ENCODE results near the gene RFPL2. TPM values are rescaled to one million over a fixed set of nuclear protein-coding genes. Genes with fewer than 3 reads are reported as not detected.

Gene RFPL2
- total and polyA plus RNA-seq, 7 donors: not detected

DNA sequence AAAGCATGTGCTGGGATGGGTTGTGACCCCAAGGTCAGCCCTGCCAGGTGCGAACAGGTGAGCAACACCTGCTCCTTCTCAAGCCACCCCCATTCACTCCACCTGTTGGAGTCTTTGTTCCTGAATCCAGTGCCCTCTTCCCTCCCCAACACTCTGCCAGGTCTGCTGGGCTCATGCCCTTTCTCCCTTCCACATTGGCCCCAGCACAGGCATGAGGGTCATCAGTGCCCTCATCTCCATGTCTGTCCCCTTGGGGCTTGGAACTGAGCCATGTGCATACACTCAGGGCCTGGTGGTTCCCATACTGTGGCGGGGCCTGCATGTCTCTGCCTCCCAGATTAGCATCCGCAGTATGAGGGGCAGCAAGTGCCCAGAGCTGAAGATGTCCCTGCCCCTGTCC lies 19.1 kb downstream of the RFPL2 start:
- H3K27ac ChIP-seq: no peak overlapping the region
- no peaks in the 10 kb centered on the region for H3K36me3 ChIP-seq
- no peaks in the 10 kb centered on the region for H3K4me1 ChIP-seq
- TF ChIP-seq POLR2A (IDR thresholded peaks at IDR 0.05) (no peak), POLR2AphosphoS5 (IDR thresholded peaks at IDR 0.05) (no peak), EP300 (IDR thresholded peaks at IDR 0.05) (no peak)
- TF ChIP-seq, protein P1, sequence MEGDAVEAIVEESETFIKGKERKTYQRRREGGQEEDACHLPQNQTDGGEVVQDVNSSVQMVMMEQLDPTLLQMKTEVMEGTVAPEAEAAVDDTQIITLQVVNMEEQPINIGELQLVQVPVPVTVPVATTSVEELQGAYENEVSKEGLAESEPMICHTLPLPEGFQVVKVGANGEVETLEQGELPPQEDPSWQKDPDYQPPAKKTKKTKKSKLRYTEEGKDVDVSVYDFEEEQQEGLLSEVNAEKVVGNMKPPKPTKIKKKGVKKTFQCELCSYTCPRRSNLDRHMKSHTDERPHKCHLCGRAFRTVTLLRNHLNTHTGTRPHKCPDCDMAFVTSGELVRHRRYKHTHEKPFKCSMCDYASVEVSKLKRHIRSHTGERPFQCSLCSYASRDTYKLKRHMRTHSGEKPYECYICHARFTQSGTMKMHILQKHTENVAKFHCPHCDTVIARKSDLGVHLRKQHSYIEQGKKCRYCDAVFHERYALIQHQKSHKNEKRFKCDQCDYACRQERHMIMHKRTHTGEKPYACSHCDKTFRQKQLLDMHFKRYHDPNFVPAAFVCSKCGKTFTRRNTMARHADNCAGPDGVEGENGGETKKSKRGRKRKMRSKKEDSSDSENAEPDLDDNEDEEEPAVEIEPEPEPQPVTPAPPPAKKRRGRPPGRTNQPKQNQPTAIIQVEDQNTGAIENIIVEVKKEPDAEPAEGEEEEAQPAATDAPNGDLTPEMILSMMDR (IDR thresholded peaks at IDR 0.05): no peak
- WGBS, 2 donors: 74 to 91% methylated on average over 3 of the region's 3 CpGs
- no peak for DNase-seq
- H3K9me3 ChIP-seq: no peaks in the 10 kb centered on the region
- no peak overlapping the region for H3K4me3 ChIP-seq
- no peaks in the 10 kb centered on the region for H3K27me3 ChIP-seq
- intact Hi-C loops (cut with DNase I): no loop called here

DNA sequence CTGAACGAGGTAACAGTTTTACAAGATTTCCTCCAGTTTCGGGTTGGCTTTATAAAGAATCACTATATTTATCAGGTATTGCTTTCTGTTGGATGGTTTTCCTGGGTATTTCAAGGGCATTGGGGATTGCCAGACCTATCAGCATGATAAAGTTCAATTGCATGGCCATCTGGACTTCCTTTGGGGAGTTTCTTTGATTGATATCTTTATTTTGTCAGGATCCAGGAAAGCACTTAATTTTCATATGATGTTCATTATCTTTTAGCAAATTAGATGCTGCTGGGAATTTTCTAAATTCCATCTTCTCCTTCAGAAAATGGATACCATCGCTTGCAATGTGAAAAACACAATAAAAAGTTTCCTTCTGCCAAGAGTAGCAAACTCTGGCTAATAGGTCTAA lies 21.2 kb downstream of the RFPL2 start:
- intact Hi-C loops (cut with DNase I): no loop called here
- no peak for DNase-seq
- Histone ChIP-seq H3K4me3 (no peak overlapping the region), H3K4me1 (no peaks in the 10 kb centered on the region), H3K9me3 (no peaks in the 10 kb centered on the region), H3K27me3 (no peaks in the 10 kb centered on the region), H3K27ac (no peak overlapping the region), H3K36me3 (no peaks in the 10 kb centered on the region)
- TF ChIP-seq, protein P1 (IDR thresholded peaks at IDR 0.05): no peak
- TF ChIP-seq EP300 (IDR thresholded peaks at IDR 0.05) (no peak), POLR2AphosphoS5 (IDR thresholded peaks at IDR 0.05) (no peak), POLR2A (IDR thresholded peaks at IDR 0.05) (no peak)
- 75 to 76% methylated on average over 3 of the region's 3 CpGs for WGBS, 2 donors

DNA sequence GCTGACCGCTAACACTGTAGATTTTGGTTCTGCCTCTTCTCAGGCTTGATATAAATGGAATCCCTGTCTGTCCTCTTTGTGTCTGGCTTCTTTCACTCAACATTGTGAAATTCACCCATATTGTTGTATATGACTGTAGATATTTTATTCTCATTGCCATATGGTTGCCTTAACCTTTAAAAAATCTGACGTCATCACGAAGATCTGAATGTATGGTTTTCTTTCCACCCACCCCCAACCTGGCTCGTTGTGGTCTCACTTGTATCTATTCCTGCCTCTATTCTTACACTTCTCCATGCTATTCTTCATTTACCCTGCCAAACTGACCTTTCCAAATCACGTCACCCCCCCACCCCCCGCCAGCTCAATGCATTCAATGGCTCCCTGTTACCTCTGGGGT lies 23.8 kb downstream of the RFPL2 start:
- intact Hi-C loops (cut with DNase I): no loop called here
- no peak for DNase-seq
- no peak overlapping the region for H3K27ac ChIP-seq
- 74 to 81% methylated on average over 6 of the region's 6 CpGs for WGBS, 2 donors
- H3K36me3 ChIP-seq: no peaks in the 10 kb centered on the region
- H3K27me3 ChIP-seq: peaks cover 4 to 17% (median 5%) of the 10 kb centered on the region in 3 donors
- no peaks in the 10 kb centered on the region for H3K9me3 ChIP-seq
- TF ChIP-seq EP300 (IDR thresholded peaks at IDR 0.05): no peak
- no peak for TF ChIP-seq POLR2A (IDR thresholded peaks at IDR 0.05)
- peaks cover 0 to 3% (median 0%) of the 10 kb centered on the region in 4 donors for H3K4me1 ChIP-seq
- no peak overlapping the region for H3K4me3 ChIP-seq

DNA sequence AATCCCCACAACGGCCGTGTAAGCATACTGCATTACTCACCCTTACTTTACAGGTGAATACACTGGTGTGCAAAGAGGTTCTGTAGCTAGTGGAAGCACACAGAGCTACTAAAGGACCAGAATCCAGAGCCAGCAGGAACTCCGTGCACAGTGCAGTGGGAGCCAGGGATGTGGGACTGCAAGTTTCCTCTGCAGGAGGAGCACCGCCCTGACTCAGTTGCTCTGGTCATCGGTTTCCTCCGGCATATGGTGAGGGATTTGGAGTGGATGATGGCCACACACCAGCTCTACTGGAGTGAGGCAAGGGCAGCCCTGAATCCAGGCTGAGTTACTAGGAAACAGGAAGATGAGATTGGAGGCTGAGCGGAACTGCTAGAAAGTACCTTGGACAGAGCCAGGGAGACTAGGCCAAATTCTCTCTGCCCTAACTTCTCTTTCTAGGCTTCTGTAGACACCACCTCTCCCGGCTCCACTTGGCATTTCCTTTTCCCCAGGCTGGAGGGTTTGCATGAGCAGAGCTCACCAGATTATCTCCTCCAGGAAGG lies 27.6 kb downstream of the RFPL2 start:
- DNase-seq: no peak
- no peaks in the 10 kb centered on the region for H3K36me3 ChIP-seq
- peaks cover 10 to 39% (median 19%) of the 10 kb centered on the region in 3 donors for H3K27me3 ChIP-seq
- intact Hi-C loops (cut with DNase I): no loop called here
- TF ChIP-seq EP300 (IDR thresholded peaks at IDR 0.05): no peak
- TF ChIP-seq, protein P1 (IDR thresholded peaks at IDR 0.05): no peak
- TF ChIP-seq POLR2A (IDR thresholded peaks at IDR 0.05): no peak
- no peak for TF ChIP-seq POLR2AphosphoS5 (IDR thresholded peaks at IDR 0.05)
- H3K9me3 ChIP-seq: no peaks in the 10 kb centered on the region
- no peak overlapping the region for H3K4me3 ChIP-seq
- H3K27ac ChIP-seq: no peak overlapping the region
- WGBS, 2 donors: 88 to 94% methylated on average over 8 of the region's 8 CpGs
- H3K4me1 ChIP-seq: peaks cover 0 to 5% (median 0%) of the 10 kb centered on the region in 4 donors

DNA sequence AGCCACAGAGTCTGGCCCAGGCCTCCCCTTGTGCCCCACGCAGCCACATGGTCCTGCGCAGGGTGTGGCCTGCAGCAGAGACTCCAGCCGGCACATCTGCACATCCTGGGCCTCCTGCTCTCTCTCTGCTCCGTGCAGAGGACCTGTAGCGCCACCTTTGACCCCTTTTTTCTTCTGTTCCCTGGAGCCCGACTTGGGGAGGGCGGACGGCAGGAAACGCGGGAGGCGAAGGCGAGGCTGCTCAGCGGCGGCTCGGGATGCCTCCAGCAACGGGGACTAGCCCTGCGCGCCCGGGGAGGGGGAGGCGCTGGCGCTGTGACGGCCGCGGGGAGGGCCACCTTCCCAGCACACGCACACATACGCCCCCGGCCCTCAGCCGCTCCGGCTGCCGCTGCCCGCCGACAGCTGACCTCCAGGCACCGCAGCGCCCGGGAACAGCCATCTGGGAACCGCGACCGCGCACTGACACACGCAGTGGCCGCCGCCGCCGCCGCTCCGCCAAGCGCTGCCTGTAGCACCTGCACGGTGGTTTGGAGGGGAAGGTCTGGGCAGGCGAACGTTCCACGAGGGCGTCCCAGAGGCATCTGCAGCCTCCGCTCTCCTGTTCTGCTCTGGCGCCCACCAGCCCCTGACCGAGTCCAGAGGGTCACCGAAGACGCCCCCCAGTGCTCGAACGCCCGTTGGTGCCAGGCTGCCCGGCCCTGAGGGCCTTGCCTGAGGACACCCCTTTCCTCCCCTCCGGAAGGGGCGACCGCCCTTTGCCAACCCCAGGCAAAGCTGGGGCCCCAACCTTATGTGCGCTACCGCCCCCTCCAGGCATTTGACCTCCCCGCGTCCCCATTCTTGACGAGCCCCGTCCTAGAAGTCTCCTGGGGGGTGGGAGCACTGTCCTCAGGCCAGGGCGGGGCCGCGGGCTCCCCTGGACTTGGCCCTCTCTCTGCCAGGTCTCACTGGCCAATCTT lies 28.9 kb downstream of the RFPL2 start:
- no peaks in the 10 kb centered on the region for H3K9me3 ChIP-seq
- TF ChIP-seq POLR2AphosphoS5 (IDR thresholded peaks at IDR 0.05) (no peak), POLR2A (IDR thresholded peaks at IDR 0.05) (no peak), EP300 (IDR thresholded peaks at IDR 0.05) (no peak)
- TF ChIP-seq, protein P1 (IDR thresholded peaks at IDR 0.05): no peak
- WGBS, 2 donors: 5% methylated on average over 73 of the region's 73 CpGs
- H3K27ac ChIP-seq: no peak overlapping the region
- intact Hi-C loops (cut with DNase I): no loop called here
- no peak overlapping the region for H3K4me3 ChIP-seq
- no peak for DNase-seq
- no peaks in the 10 kb centered on the region for H3K36me3 ChIP-seq
- H3K27me3 ChIP-seq: peaks cover 10 to 39% (median 19%) of the 10 kb centered on the region in 3 donors
- H3K4me1 ChIP-seq: peaks cover 0 to 5% (median 0%) of the 10 kb centered on the region in 4 donors

Measured in sigmoid colon (tissue), 7 donors.